K562 (cell line): ENCODE measurements around the gene CAPN7. TPM values are rescaled to one million over a fixed set of nuclear protein-coding genes. Genes with fewer than 3 reads are reported as not detected.

ENCODE experiments used
- ATAC-seq: fragments of 200-7000 bp; cut with Tn5 transposase; 3 replicates; pipeline ENCODE4 v1.9.1; 2020; ENCODE audit warnings: moderate library complexity
- BruUV-seq: library from RNA; stranded (reverse); fragments of 400-500 nt; replicated peaks from 2 replicates; lab custom pipeline; 2021; lab: Mats Ljungman, UMichigan
- CTCF ChIA-PET: fragments of 300-600 bp; formaldehyde crosslinking; extraction: SDS; loops from one replicate; lab custom pipeline; 2021; ENCODE audit warnings: low intra/inter-chr PET ratio; lab: Yijun Ruan, JAX
- POLR2A ChIA-PET: fragments of 300-600, 350-650 bp; sonication (Branson Sonifier 250); formaldehyde crosslinking; extraction: SDS; loops from one replicate; lab custom pipeline; 2021; ENCODE audit warnings: antibody characterized with exemption, inconsistent platforms; lab: Yijun Ruan, JAX
- DNase-seq, 4 experiments: peaks; one replicate each; pipeline versions ENCODE4 v3.0.0 to v3.0.0-alpha.2; 2011 to 2018; ENCODE audit warnings: low spot score in 3 of 4, mixed read lengths in 3 of 4; ENCODE audit errors: extremely low read depth in 1 of 4
- FAIRE-seq: peaks from 2 replicates; lab custom pipeline; 2011; peaks lifted over from hg19 to GRCh38; lab: Jason Lieb, UNC
- H2AFZ ChIP-seq: 2 replicates; pipeline ENCODE4 v1.6.0; 2011; ENCODE audit warnings: low read depth, low read length, control low read depth, inconsistent platforms
- H3K27ac ChIP-seq: fragments of 200-600 bp; 3 replicates; pipeline ENCODE4 v1.8.0; 2011; ENCODE audit warnings: low read depth, mild to moderate bottlenecking, control low read depth, inconsistent platforms, low read length, moderate library complexity, mixed read lengths; ENCODE audit errors: extremely low read depth
- H3K27me3 ChIP-seq, 2 experiments: fragments of 300-600 bp in 1 of 2; 2 replicates in 1 of 2; 3 replicates in 1 of 2; pipeline versions ENCODE4 v1.6.0 to v1.8.0; 2011; ENCODE audit warnings: inconsistent platforms in 2 of 2, low read length in 2 of 2, mild to moderate bottlenecking in 1 of 2, mixed read lengths in 1 of 2, moderate library complexity in 1 of 2; ENCODE audit not compliant: control insufficient read depth in 2 of 2, insufficient read depth in 2 of 2
- H3K36me3 ChIP-seq: fragments of 300-600 bp; 3 replicates; pipeline ENCODE4 v1.8.0; 2011; ENCODE audit warnings: mild to moderate bottlenecking, low read length, inconsistent platforms; ENCODE audit not compliant: control insufficient read depth, insufficient read depth
- H3K4me1 ChIP-seq, 2 experiments: fragments of 200-600 bp in 1 of 2; replicated peaks in 1 of 2; 2 replicates in 1 of 2; 3 replicates in 1 of 2; pipeline versions ENCODE4 v1.5.1 to v1.8.0; 2011; ENCODE audit warnings: inconsistent platforms in 2 of 2, low read length in 2 of 2, mild to moderate bottlenecking in 1 of 2, mixed read lengths in 1 of 2, moderate library complexity in 1 of 2; ENCODE audit not compliant: control insufficient read depth in 2 of 2, insufficient read depth in 2 of 2
- H3K4me2 ChIP-seq: 2 replicates; pipeline ENCODE4 v1.6.1; 2011; ENCODE audit warnings: low read length, control low read depth, inconsistent platforms, mixed read lengths; ENCODE audit not compliant: insufficient read depth
- H3K4me3 ChIP-seq: fragments of 200-600 bp; sonication (generic), shearing (Covaris generic); 2 replicates; pipeline ENCODE4 v1.5.1; 2016; ENCODE audit warnings: control low read depth, inconsistent platforms
- H3K79me2 ChIP-seq: fragments of 200-600 bp; 3 replicates; pipeline ENCODE4 v1.8.0; 2011; ENCODE audit warnings: low read length, inconsistent platforms; ENCODE audit not compliant: control insufficient read depth, insufficient read depth
- H3K9ac ChIP-seq, 2 experiments: 2 replicates each; pipeline versions ENCODE4 v1.6.0 to v1.6.1; 2011; ENCODE audit warnings: low read depth in 2 of 2, low read length in 2 of 2, control low read depth in 1 of 2, inconsistent platforms in 1 of 2, mild to moderate bottlenecking in 1 of 2, mixed read lengths in 1 of 2; ENCODE audit not compliant: insufficient read depth in 1 of 2
- H3K9me1 ChIP-seq: one replicate; pipeline ENCODE4 v1.6.0; 2011; ENCODE audit warnings: inconsistent platforms, mild to moderate bottlenecking, low read length, moderate library complexity; ENCODE audit not compliant: control insufficient read depth, insufficient read depth
- H3K9me3 ChIP-seq: replicated peaks from 2 replicates; pipeline ENCODE4 v1.5.1; 2011; ENCODE audit warnings: low read depth, low read length, inconsistent platforms; ENCODE audit not compliant: control insufficient read depth, insufficient read depth
- H4K20me1 ChIP-seq: replicated peaks from 2 replicates; pipeline ENCODE4 v1.6.1; 2011; ENCODE audit warnings: low read length, inconsistent platforms, mixed read lengths; ENCODE audit not compliant: control insufficient read depth, insufficient read depth
- CREB1 ChIP-seq, 2 experiments: sonication (generic) in 1 of 2; formaldehyde crosslinking in 1 of 2; IDR thresholded peaks; 2 replicates each; pipeline versions ENCODE4 v1.6.1 to v1.8.0; 2012 to 2022; ENCODE audit warnings: inconsistent platforms in 1 of 2, mild to moderate bottlenecking in 1 of 2, missing genetic modification reagents in 1 of 2, moderate library complexity in 1 of 2
- CSDE1 ChIP-seq, 2 experiments: fragments of 450-650 bp; IDR thresholded peaks; 2 replicates each; pipeline ENCODE4 v1.6.1; 2016; ENCODE audit warnings: mild to moderate bottlenecking in 1 of 2
- HDAC3 ChIP-seq: fragments of 450-650 bp; IDR thresholded peaks from 2 replicates; pipeline ENCODE4 v1.6.1; 2018; ENCODE audit warnings: borderline replicate concordance, mild to moderate bottlenecking, moderate library complexity; ENCODE audit not compliant: partially characterized antibody
- HDGF ChIP-seq: fragments of 450-650 bp; IDR thresholded peaks from 2 replicates; pipeline ENCODE4 v1.6.1; 2016
- ILK ChIP-seq: fragments of 450-650 bp; IDR thresholded peaks from 2 replicates; pipeline ENCODE4 v1.6.1; 2016; ENCODE audit warnings: missing genetic modification characterization, low read depth, mild to moderate bottlenecking, missing compliant biosample characterization, moderate library complexity, borderline replicate concordance
- JUN ChIP-seq, 2 experiments: sonication (generic) in 1 of 2; formaldehyde crosslinking in 1 of 2; IDR thresholded peaks; 2 replicates each; pipeline versions ENCODE4 v1.6.1 to v1.8.0; 2012 to 2022; ENCODE audit warnings: borderline replicate concordance in 2 of 2, mild to moderate bottlenecking in 2 of 2, improper control_type of control experiment in 1 of 2, low read depth in 1 of 2, low read length in 1 of 2, missing genetic modification reagents in 1 of 2
- RBBP5 ChIP-seq: fragments of 200-600 bp; sonication (generic); IDR thresholded peaks from 2 replicates; pipeline ENCODE4 v1.6.1; 2012; ENCODE audit warnings: borderline replicate concordance, mild to moderate bottlenecking, low read length, control low read depth, inconsistent platforms; ENCODE audit not compliant: insufficient read depth, poor library complexity, severe bottlenecking
- SAFB ChIP-seq: fragments of 200-400 bp; formaldehyde crosslinking; IDR thresholded peaks from 2 replicates; pipeline ENCODE4 v1.6.1; 2017; ENCODE audit warnings: low read depth, low read length, borderline replicate concordance
- SAFB2 ChIP-seq: fragments of 200-400 bp; formaldehyde crosslinking; IDR thresholded peaks from 2 replicates; pipeline ENCODE4 v1.6.1; 2018; ENCODE audit warnings: borderline replicate concordance, low read length, low read depth, moderate library complexity; ENCODE audit not compliant: severe bottlenecking
- ZBTB11 ChIP-seq, 3 experiments: fragments of 200-800 bp in 1 of 3; fragments of 250-450 bp in 1 of 3; fragments of 450-650 bp in 1 of 3; sonication (Bioruptor Pico) in 1 of 3; sonication (Bioruptor generic) in 1 of 3; formaldehyde crosslinking in 1 of 3; IDR thresholded peaks; 2 replicates each; pipeline versions ENCODE4 v1.6.1 to v1.8.0; 2016 to 2022; ENCODE audit warnings: mild to moderate bottlenecking in 2 of 3, missing genetic modification characterization in 2 of 3, missing compliant biosample characterization in 1 of 3, moderate library complexity in 1 of 3
- ZNF507 ChIP-seq: conservative IDR thresholded peaks from 2 replicates; pipeline ENCODE4 v1.6.1; 2017; ENCODE audit warnings: missing genetic modification characterization, missing compliant biosample characterization
- WGBS: fragments of 100-300 bp; shearing (Covaris generic); methylation state at CpG from one replicate; pipeline ENCODE4 v1.1.6; 2016; ENCODE audit warnings: low coverage, mixed read lengths; ENCODE audit not compliant: insufficient coverage; ENCODE audit errors: missing lambda C conversion rate; 5-methylcytosine and 5-hydroxymethylcytosine counted together
- in situ Hi-C: fragments of 300-500 bp; cut with MboI; formaldehyde crosslinking; loops from 4 replicates; pipeline ENCODE4 v1.15.0; 2018; ENCODE audit warnings: inconsistent platforms, mixed read lengths
- intact Hi-C: fragments of 100-400 bp; cut with micrococcal nuclease; formaldehyde crosslinking; loops from 2 replicates; pipeline ENCODE4 v1.14.2; 2022
- polyA plus RNA-seq, 8 experiments: library from polyadenylated mRNA; depleted of rRNA in 4 of 8; stranded (reverse) in 5 of 8; unstranded in 3 of 8; fragments of >200 nt; fragmentation: Nextera tagmentation in 2 of 8; fragmentation: Illumina TruSeq in 1 of 8; extraction: Ambion mirVana in 2 of 8; extraction: Trizol in 1 of 8; gene quantifications; 2 replicates each; pipeline versions ENCODE4 v1.2.1 to v1.2.3, GENCODE V29; 2011 to 2014; ENCODE audit warnings: inconsistent platforms in 1 of 8, missing spikeins in 1 of 8
- total RNA-seq, 7 experiments: library from RNA; depleted of rRNA in 6 of 7; stranded (reverse); fragments of >200 nt in 6 of 7; fragmentation: Illumina TruSeq in 2 of 7; extraction: Trizol in 2 of 7; gene quantifications; 2 replicates each; pipeline versions ENCODE4 v1.2.1 to v1.2.3, GENCODE V29; 2011 to 2021; ENCODE audit warnings: low replicate concordance in 1 of 7
- TF ChIP-seq, protein P1 (sequence below): fragments of 250-450 bp; sonication (Bioruptor Pico); IDR thresholded peaks from 2 replicates; pipeline ENCODE4 v1.8.0; 2022; ENCODE audit warnings: moderate library complexity, mild to moderate bottlenecking, inconsistent platforms
- TF ChIP-seq, protein P2 (sequence below): IDR thresholded peaks from 2 replicates; pipeline ENCODE4 v1.6.1; 2011; ENCODE audit warnings: borderline replicate concordance, low read depth, mild to moderate bottlenecking, moderate library complexity, low read length; ENCODE audit not compliant: insufficient read depth, poor library complexity, severe bottlenecking

Gene CAPN7
- total and polyA plus RNA-seq, 9 of the 15 experiments (the other 6 are each of a cell fraction or from before 2014, with no cell fraction given) = 6.5 to 42.7 (median 32.7) TPM

DNA sequence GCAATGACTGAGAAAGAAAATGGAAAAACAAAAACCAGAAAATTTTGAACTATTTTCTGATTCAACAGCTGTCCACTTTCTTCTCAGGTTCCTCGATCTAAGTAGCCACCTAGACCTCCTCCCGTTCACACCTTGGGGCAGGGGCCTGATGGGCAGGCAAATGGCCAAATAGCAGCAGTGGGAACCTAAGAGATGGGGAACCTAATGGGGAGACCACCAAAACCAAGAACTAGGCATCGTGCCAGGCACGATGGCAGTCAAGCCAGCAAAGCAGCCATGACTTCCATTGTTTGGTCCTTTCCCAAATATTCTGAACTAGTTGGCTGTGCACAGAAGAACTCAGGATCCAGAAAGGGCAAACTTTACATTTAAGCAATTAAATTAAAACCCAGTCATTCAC is 57.1 kb downstream of the CAPN7 start (continued):
- TF ChIP-seq RBBP5 (no peak), CREB1 (IDR thresholded peaks at IDR 0.05) (no peak), CREB1 (CRISPR knock-in tag; IDR thresholded peaks at IDR 0.05) (no peak), ZNF507 (no peak), CSDE1 (IDR thresholded peaks at IDR 0.05) (no peak), HDAC3 (no peak), HDGF (no peak)
- TF ChIP-seq, protein P1, sequence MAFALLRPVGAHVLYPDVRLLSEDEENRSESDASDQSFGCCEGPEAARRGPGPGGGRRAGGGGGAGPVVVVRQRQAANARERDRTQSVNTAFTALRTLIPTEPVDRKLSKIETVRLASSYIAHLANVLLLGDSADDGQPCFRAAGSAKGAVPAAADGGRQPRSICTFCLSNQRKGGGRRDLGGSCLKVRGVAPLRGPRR (CRISPR knock-in tag) = no peak
- TF ChIP-seq, all 486 proteins: peak for 0

GRCh38 chr3:15263926-15264325 is 57.9 kb downstream of the CAPN7 start:
- Histone ChIP-seq H3K27me3 (no peaks in the 10 kb centered on the region), H3K27ac (no peak overlapping the region), H3K79me2 (no peaks in the 10 kb centered on the region), H3K9ac (no peak overlapping the region), H4K20me1 (no peaks in the 10 kb centered on the region), H3K4me3 (no peak overlapping the region), H3K4me2 (no peak overlapping the region), H2AFZ (no peak overlapping the region), H3K4me1 (peaks cover 9 to 10% of the 10 kb centered on the region in 2 experiments), H3K9me3 (no peaks in the 10 kb centered on the region), H3K36me3 (peaks cover 32% of the 10 kb centered on the region; the same call in 2 of the 3 replicates), H3K9me1 (no peaks in the 10 kb centered on the region)
- ChIA-PET POLR2A (interaction anchor here (1.1 kb wide), 1 partner anchor 158 kb away, joined by 3 read pairs; no protein-coding TSS in a partner anchor), CTCF (interaction anchor here (1.3 kb wide), 1 partner anchor 114 kb away, joined by 3 read pairs; no protein-coding TSS in a partner anchor)
- FAIRE-seq (no peak), DNase-seq (no peak), ATAC-seq (no peak)
- BruUV-seq = no TSS peak
- intact Hi-C loops (no loop called here), in situ Hi-C loops (no loop called here)
- WGBS = 79% methylated on average over 2 of the region's 2 CpGs
- TF ChIP-seq, protein P2, sequence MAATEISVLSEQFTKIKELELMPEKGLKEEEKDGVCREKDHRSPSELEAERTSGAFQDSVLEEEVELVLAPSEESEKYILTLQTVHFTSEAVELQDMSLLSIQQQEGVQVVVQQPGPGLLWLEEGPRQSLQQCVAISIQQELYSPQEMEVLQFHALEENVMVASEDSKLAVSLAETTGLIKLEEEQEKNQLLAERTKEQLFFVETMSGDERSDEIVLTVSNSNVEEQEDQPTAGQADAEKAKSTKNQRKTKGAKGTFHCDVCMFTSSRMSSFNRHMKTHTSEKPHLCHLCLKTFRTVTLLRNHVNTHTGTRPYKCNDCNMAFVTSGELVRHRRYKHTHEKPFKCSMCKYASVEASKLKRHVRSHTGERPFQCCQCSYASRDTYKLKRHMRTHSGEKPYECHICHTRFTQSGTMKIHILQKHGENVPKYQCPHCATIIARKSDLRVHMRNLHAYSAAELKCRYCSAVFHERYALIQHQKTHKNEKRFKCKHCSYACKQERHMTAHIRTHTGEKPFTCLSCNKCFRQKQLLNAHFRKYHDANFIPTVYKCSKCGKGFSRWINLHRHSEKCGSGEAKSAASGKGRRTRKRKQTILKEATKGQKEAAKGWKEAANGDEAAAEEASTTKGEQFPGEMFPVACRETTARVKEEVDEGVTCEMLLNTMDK = no peak
- TF ChIP-seq JUN (IDR thresholded peaks at IDR 0.05; ENCODE audit: borderline replicate concordance, low read depth, low read length) (no peak), JUN (CRISPR knock-in tag; IDR thresholded peaks at IDR 0.05; ENCODE audit: borderline replicate concordance) (no peak), SAFB2 (no peak), ILK (tag) (no peak), SAFB (no peak), ZBTB11 (CRISPR knock-in tag; IDR thresholded peaks at IDR 0.05) (no peak)
